K562 (cell line): ENCODE measurements around the gene C16orf89. TPM values are rescaled to one million over a fixed set of nuclear protein-coding genes. Genes with fewer than 3 reads are reported as not detected.

ENCODE experiments used
- CTBP1 ChIP-seq: fragments of 450-650 bp; IDR thresholded peaks from 2 replicates; pipeline ENCODE4 v1.6.1; 2016; ENCODE audit warnings: borderline replicate concordance
- EGR1 ChIP-seq: fragments of 450-650 bp; conservative IDR thresholded peaks from 2 replicates; pipeline ENCODE4 v1.6.1; 2017; ENCODE audit warnings: mild to moderate bottlenecking
- GTF2F1 ChIP-seq: IDR thresholded peaks from 2 replicates; pipeline ENCODE4 v1.6.1; 2011; ENCODE audit warnings: low read depth, low read length, improper control_type of control experiment
- HDAC1 ChIP-seq, 2 experiments: fragments of 450-650 bp; IDR thresholded peaks; 2 replicates each; pipeline ENCODE4 v1.6.1; 2016 to 2017; ENCODE audit warnings: inconsistent platforms in 1 of 2, mild to moderate bottlenecking in 1 of 2, moderate library complexity in 1 of 2
- IRF2 ChIP-seq: sonication (generic); formaldehyde crosslinking; IDR thresholded peaks from 2 replicates; pipeline ENCODE4 v1.8.1; 2022; ENCODE audit warnings: mild to moderate bottlenecking, missing genetic modification reagents
- KLF6 ChIP-seq: fragments of 250-450 bp; sonication (Bioruptor Pico); IDR thresholded peaks from 2 replicates; pipeline ENCODE4 v1.4.0; 2020; ENCODE audit warnings: mild to moderate bottlenecking, moderate library complexity, borderline replicate concordance
- MCM3 ChIP-seq: fragments of 450-650 bp; IDR thresholded peaks from 2 replicates; pipeline ENCODE4 v1.6.1; 2016
- MITF ChIP-seq: IDR thresholded peaks from 2 replicates; pipeline ENCODE4 v1.6.1; 2014; ENCODE audit warnings: antibody characterized with exemption
- NKRF ChIP-seq: fragments of 450-650 bp; IDR thresholded peaks from 2 replicates; pipeline ENCODE4 v1.6.1; 2016; ENCODE audit warnings: borderline replicate concordance
- PML ChIP-seq: IDR thresholded peaks from 2 replicates; pipeline ENCODE4 v1.6.1; 2012; ENCODE audit warnings: low read length, inconsistent platforms
- SMAD1 ChIP-seq: fragments of 150-350 bp; IDR thresholded peaks from 2 replicates; pipeline ENCODE4 v1.6.1; 2014; ENCODE audit warnings: low read length, low read depth; ENCODE audit not compliant: partially characterized antibody
- TAF9B ChIP-seq: fragments of 450-650 bp; IDR thresholded peaks from 2 replicates; pipeline ENCODE4 v1.6.1; 2018; ENCODE audit warnings: mild to moderate bottlenecking; ENCODE audit not compliant: partially characterized antibody
- TBP ChIP-seq: optimal IDR thresholded peaks from 2 replicates; pipeline ENCODE3; 2011; ENCODE audit warnings: low read depth, low read length, improper control_type of control experiment
- ZBTB12 ChIP-seq: fragments of 250-450 bp; sonication (Bioruptor Pico); IDR thresholded peaks from 2 replicates; pipeline ENCODE4 v1.4.0; 2020
- ZNF395 ChIP-seq: fragments of 200-800 bp; sonication (Bioruptor generic); IDR thresholded peaks from 2 replicates; pipeline ENCODE4 v1.6.1; 2017; ENCODE audit warnings: missing genetic modification characterization, missing compliant biosample characterization
- ZNF639 ChIP-seq, 2 experiments: fragments of 200-800 bp in 1 of 2; sonication (Bioruptor generic) in 1 of 2; sonication (generic) in 1 of 2; formaldehyde crosslinking in 1 of 2; IDR thresholded peaks in 1 of 2; conservative IDR thresholded peaks in 1 of 2; 2 replicates each; pipeline versions ENCODE4 v1.5.0 to v1.6.1; 2016 to 2020; ENCODE audit warnings: missing compliant biosample characterization in 1 of 2, missing genetic modification characterization in 1 of 2, missing genetic modification reagents in 1 of 2
- ZNF766 ChIP-seq: fragments of 200-800 bp; sonication (Bioruptor generic); conservative IDR thresholded peaks from 2 replicates; pipeline ENCODE4 v1.6.1; 2016; ENCODE audit warnings: missing genetic modification characterization, missing compliant biosample characterization
- polyA plus RNA-seq, 8 experiments: library from polyadenylated mRNA; depleted of rRNA in 4 of 8; stranded (reverse) in 5 of 8; unstranded in 3 of 8; fragments of >200 nt; fragmentation: Nextera tagmentation in 2 of 8; fragmentation: Illumina TruSeq in 1 of 8; extraction: Ambion mirVana in 2 of 8; extraction: Trizol in 1 of 8; gene quantifications; 2 replicates each; pipeline versions ENCODE4 v1.2.1 to v1.2.3, GENCODE V29; 2011 to 2014; ENCODE audit warnings: inconsistent platforms in 1 of 8, missing spikeins in 1 of 8
- total RNA-seq, 7 experiments: library from RNA; depleted of rRNA in 6 of 7; stranded (reverse); fragments of >200 nt in 6 of 7; fragmentation: Illumina TruSeq in 2 of 7; extraction: Trizol in 2 of 7; gene quantifications; 2 replicates each; pipeline versions ENCODE4 v1.2.1 to v1.2.3, GENCODE V29; 2011 to 2021; ENCODE audit warnings: low replicate concordance in 1 of 7

Gene C16orf89
- total and polyA plus RNA-seq, 9 of the 15 experiments (the other 6 are each of a cell fraction or from before 2014, with no cell fraction given) = not detected

- TF ChIP-seq TAF9B (peak; percentile 72), NKRF (peak; percentile 98), GTF2F1 (no peak), SMAD1 (no peak), KLF6 (CRISPR knock-in tag) (no peak), MCM3 (no peak), HDAC1 (IDR thresholded peaks at IDR 0.05) (peak; percentile 77 to 99; a peak in 3 of 4 replicates), TBP (peak; percentile 89), EGR1 (no peak), ZNF766 (peak; percentile 66; the same call in 1 of the 2 replicates), MITF (0 out of 2 replicates have a peak, but pooled peaks have one; percentile 41), ZNF395 (CRISPR knock-in tag) (peak; percentile 87), ZNF639 (CRISPR knock-in tag; conservative IDR thresholded peaks at IDR 0.05 in 1 of 2, IDR thresholded peaks at IDR 0.05 in 1 of 2) (peak in 1 of 2 experiments; percentile 32; a peak in 1 of 4 replicates), ZBTB12 (CRISPR knock-in tag) (no peak), IRF2 (CRISPR knock-in tag) (no peak), PML (no peak), CTBP1 (peak; percentile 66; the same call in 1 of the 2 replicates)
These were observed 32.2 kb downstream of the C16orf89 start, which contains the start of gene NAGPA (continued) for GRCh38 chr16:5033256-5034166.
